Sigmoid colon (tissue), 4 donors: Measurements from ENCODE around the gene KCNJ6.

Experiments used
- CTCF ChIP-seq, 4 experiments: fragments of 450-650 bp in 3 of 4; fragments of 200-600 bp in 1 of 4; IDR thresholded peaks; one replicate each; pipeline ENCODE4 v1.5.1; 2016 to 2019; ENCODE audit warnings: antibody characterized with exemption in 4 of 4, mild to moderate bottlenecking in 3 of 4, moderate library complexity in 2 of 4
- POLR2A ChIP-seq, 2 donors: fragments of 450-650 bp; IDR thresholded peaks; one replicate each; pipeline ENCODE4 v1.6.1; 2016; ENCODE audit warnings: antibody characterized with exemption in 2 of 2, mild to moderate bottlenecking in 2 of 2, moderate library complexity in 2 of 2
- POLR2AphosphoS5 ChIP-seq, 4 donors: sonication (generic); formaldehyde crosslinking; IDR thresholded peaks; one replicate each; pipeline ENCODE4 v1.6.1; 2017; ENCODE audit warnings: antibody characterized with exemption in 4 of 4

DNA sequence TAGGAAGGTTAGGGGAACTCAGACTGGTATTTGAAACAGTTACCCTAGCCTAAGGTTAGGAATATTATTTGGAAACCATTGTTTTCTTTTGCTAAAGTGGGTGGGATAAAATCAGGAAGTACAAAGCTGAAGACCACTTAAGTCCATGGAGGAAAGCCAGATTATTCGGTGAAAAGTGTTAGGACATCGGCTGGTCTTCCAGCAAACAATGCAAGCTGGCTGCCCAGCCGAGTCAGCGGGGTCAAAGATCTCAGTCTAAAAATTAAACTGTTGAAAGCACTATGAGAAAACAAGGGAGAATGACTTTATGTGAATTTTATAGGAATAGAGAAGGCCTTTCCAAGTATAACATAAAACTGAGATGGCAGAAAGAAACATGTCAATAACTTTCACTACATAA is 231.7 kb downstream of the KCNJ6 start:
- no peak for TF ChIP-seq POLR2AphosphoS5 (IDR thresholded peaks at IDR 0.05)
- TF ChIP-seq POLR2A (IDR thresholded peaks at IDR 0.05) = no peak
- TF ChIP-seq CTCF (IDR thresholded peaks at IDR 0.05) = no peak
